GM19023 (cell line): ENCODE measurements around the gene DPM3.
"Not testable (repeated sequence)": the region's sequence is repeated elsewhere in the genome, so short reads cannot be mapped to it uniquely, and the experiment has no call there.

Experiments used
- ATAC-seq: cut with Tn5 transposase; IDR thresholded peaks from one replicate; pipeline ENCODE4 v1.9.1; 2021; ENCODE audit warnings: mild to moderate bottlenecking, moderate library complexity; ENCODE audit not compliant: unreplicated experiment

The DPM3 gene

GRCh38 chr1:155126556-155127104 lies 13.7 kb downstream of the DPM3 start:
- ATAC-seq = no peak

GRCh38 chr1:155125946-155126555 lies 14.3 kb downstream of the DPM3 start:
- ATAC-seq = no peak

- no peak for ATAC-seq
Observed at GRCh38 chr1:155125511-155125945, 14.8 kb downstream of the DPM3 start.

- no peak for ATAC-seq
Observed at GRCh38 chr1:155124503-155125463, 15.5 kb downstream of the DPM3 start.

- ATAC-seq = no peak
Observed at GRCh38 chr1:155123801-155124200, 16.5 kb downstream of the DPM3 start.

GRCh38 chr1:155122308-155122707 lies 18.0 kb downstream of the DPM3 start:
- no peak for ATAC-seq

- no peak for ATAC-seq
Observed at GRCh38 chr1:155121249-155121648, 19.1 kb downstream of the DPM3 start.

GRCh38 chr1:155120253-155120652 lies 20.1 kb downstream of the DPM3 start:
- no peak for ATAC-seq

GRCh38 chr1:155118090-155118489 lies 22.2 kb downstream of the DPM3 start:
- not testable (repeated sequence) for ATAC-seq

GRCh38 chr1:155117610-155118009 lies 22.7 kb downstream of the DPM3 start:
- no peak for ATAC-seq

GRCh38 chr1:155116113-155116764 lies 24.1 kb downstream of the DPM3 start:
- no peak for ATAC-seq

GRCh38 chr1:155113450-155113980 lies 26.8 kb downstream of the DPM3 start:
- no peak for ATAC-seq

- no peak for ATAC-seq
Observed at GRCh38 chr1:155110826-155111225, 29.5 kb downstream of the DPM3 start.

GRCh38 chr1:155110381-155110780 lies 29.9 kb downstream of the DPM3 start:
- ATAC-seq = no peak

- ATAC-seq = no peak
Observed at GRCh38 chr1:155108296-155108695, 32.0 kb downstream of the DPM3 start.

GRCh38 chr1:155107309-155108264 lies 32.7 kb downstream of the DPM3 start:
- no peak for ATAC-seq

- no peak for ATAC-seq
Observed at GRCh38 chr1:155106862-155107261, 33.5 kb downstream of the DPM3 start.

- ATAC-seq = no peak
Observed at GRCh38 chr1:155105604-155106011, 34.7 kb downstream of the DPM3 start.

GRCh38 chr1:155104605-155105534 lies 35.5 kb downstream of the DPM3 start:
- ATAC-seq = no peak
